Measurements from ENCODE around the gene MIR17HG. TPM values are rescaled to one million over a fixed set of nuclear protein-coding genes. Genes with fewer than 3 reads are reported as not detected.

MIR17HG gene
- total and polyA plus RNA-seq, 9 donors = 0.82 to 7.9 (median 5.1) TPM

DNA sequence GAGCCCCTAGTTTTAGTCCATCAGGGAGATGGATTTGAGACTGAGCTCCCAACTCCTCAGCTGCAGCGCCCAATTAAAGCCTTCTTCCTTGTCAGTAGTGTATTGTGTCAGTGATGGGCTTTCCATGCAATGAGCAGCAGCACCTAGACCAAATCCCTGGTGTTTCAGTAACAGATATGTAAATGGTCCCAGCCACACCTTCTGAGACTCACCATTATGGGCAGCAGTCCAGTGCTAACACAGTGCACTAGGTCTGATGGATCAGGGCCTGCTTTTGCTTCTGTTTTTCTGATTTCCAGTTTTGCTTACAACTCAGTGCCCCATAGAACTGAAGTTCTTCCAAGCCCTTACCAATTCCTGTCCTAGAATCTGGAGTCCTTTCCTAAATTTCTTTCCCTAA is 41.8 kb upstream of the MIR17HG start:
- Histone ChIP-seq H3K27ac (no peak overlapping the region), H3K4me1 (ENCODE audit: insufficient read depth) (no peaks in the 10 kb centered on the region), H3K9me3 (no peaks in the 10 kb centered on the region), H3K27me3 (no peaks in the 10 kb centered on the region), H3K4me3 (no peak overlapping the region), H3K36me3 (no peaks in the 10 kb centered on the region)
- intact Hi-C loops (cut with DNase I) = no loop called here
- no peak for TF ChIP-seq EP300 (IDR thresholded peaks at IDR 0.05)
- no peak for TF ChIP-seq POLR2A (IDR thresholded peaks at IDR 0.05)
- TF ChIP-seq, protein P1, sequence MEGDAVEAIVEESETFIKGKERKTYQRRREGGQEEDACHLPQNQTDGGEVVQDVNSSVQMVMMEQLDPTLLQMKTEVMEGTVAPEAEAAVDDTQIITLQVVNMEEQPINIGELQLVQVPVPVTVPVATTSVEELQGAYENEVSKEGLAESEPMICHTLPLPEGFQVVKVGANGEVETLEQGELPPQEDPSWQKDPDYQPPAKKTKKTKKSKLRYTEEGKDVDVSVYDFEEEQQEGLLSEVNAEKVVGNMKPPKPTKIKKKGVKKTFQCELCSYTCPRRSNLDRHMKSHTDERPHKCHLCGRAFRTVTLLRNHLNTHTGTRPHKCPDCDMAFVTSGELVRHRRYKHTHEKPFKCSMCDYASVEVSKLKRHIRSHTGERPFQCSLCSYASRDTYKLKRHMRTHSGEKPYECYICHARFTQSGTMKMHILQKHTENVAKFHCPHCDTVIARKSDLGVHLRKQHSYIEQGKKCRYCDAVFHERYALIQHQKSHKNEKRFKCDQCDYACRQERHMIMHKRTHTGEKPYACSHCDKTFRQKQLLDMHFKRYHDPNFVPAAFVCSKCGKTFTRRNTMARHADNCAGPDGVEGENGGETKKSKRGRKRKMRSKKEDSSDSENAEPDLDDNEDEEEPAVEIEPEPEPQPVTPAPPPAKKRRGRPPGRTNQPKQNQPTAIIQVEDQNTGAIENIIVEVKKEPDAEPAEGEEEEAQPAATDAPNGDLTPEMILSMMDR (IDR thresholded peaks at IDR 0.05) = no peak
- WGBS, 3 donors = 98 to 100% (median 100%) methylated on average over 1 of the region's 1 CpG
- no peak for DNase-seq

DNA sequence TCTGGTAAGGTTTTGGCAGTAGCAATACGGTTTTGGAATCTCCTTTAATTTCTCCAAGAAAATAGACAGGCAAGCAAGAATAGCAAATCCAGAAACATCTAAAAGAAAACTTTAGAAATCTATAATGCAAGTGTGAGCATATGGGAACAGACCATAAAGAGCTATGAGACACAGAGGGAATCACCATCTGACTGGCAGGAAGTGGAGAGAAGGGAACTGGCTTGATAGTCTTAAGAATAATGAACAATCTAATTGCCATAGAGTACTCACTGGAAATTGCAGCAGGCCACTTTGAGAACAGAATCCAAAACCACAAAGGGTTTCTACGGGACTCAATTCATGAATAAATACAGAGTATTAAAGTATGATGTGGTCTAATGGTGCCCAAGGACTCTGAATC is 39.6 kb upstream of the MIR17HG start:
- intact Hi-C loops (cut with DNase I) = no loop called here

DNA sequence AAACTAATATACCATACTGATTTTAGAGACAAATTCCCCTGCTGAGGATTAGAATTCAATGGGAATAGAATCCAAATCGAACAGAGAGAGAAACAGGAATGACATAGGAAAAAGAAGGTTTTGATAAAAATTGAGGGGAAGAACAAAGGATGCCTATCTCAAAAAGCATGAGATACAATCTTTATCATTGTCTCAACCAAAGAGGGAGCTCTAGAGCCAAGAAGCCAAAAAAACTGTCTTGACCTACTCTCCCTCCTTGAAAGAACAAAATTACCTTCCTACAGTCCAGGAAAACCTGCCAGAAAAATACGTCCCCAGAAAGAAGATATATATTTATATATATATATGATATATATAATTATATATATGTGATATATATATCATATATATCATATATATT is 39.2 kb upstream of the MIR17HG start:
- 57 to 77% (median 64%) methylated on average over 2 of the region's 2 CpGs for WGBS, 3 donors
- no peak for TF ChIP-seq EP300 (IDR thresholded peaks at IDR 0.05)
- TF ChIP-seq POLR2A (IDR thresholded peaks at IDR 0.05) = no peak
- TF ChIP-seq, protein P1 (IDR thresholded peaks at IDR 0.05) = no peak
- Histone ChIP-seq H3K36me3 (no peaks in the 10 kb centered on the region), H3K27me3 (no peaks in the 10 kb centered on the region), H3K27ac (no peak overlapping the region), H3K4me3 (no peak overlapping the region), H3K4me1 (ENCODE audit: insufficient read depth) (no peaks in the 10 kb centered on the region), H3K9me3 (no peaks in the 10 kb centered on the region)
- no peak for DNase-seq
- intact Hi-C loops (cut with DNase I) = no loop called here

More for the DNA sequence above, 39.6 kb upstream of the MIR17HG start:
- Histone ChIP-seq H3K27me3 (no peaks in the 10 kb centered on the region), H3K9me3 (no peaks in the 10 kb centered on the region), H3K36me3 (no peaks in the 10 kb centered on the region), H3K4me3 (no peak overlapping the region), H3K27ac (no peak overlapping the region), H3K4me1 (ENCODE audit: insufficient read depth) (no peaks in the 10 kb centered on the region)
- DNase-seq = no peak
- 77 to 80% (median 77%) methylated on average over 2 of the region's 2 CpGs for WGBS, 3 donors
- TF ChIP-seq, protein P1 (IDR thresholded peaks at IDR 0.05) = no peak
- TF ChIP-seq EP300 (IDR thresholded peaks at IDR 0.05) (no peak), POLR2A (IDR thresholded peaks at IDR 0.05) (no peak)

DNA sequence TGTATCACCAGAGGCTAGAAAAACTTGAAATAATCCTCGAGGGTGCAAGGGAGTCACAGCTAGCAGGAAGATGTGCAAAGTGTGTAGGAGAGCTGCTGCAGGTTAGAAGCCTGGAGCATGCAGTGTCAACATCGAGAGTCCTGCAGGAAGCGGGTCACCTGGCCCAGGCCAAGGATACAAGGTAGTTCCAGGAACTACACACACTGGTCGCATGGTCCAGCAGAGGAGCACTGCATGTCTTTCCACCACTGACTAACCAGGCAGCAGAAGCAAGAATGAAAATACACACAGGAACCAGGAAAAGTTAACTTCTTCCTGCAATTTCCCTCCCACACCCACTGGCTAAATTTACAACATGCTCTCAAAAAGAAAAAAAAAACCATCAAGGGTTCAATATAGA is 36.0 kb upstream of the MIR17HG start:
- H3K4me1 ChIP-seq (ENCODE audit: insufficient read depth) = no peaks in the 10 kb centered on the region
- TF ChIP-seq, protein P1 (IDR thresholded peaks at IDR 0.05) = no peak
- no peak for TF ChIP-seq EP300 (IDR thresholded peaks at IDR 0.05)
- no peak for TF ChIP-seq POLR2A (IDR thresholded peaks at IDR 0.05)
- H3K4me3 ChIP-seq = no peak overlapping the region
- 54 to 76% (median 63%) methylated on average over 4 of the region's 4 CpGs for WGBS, 3 donors
- no peak for DNase-seq
- intact Hi-C loops (cut with DNase I) = no loop called here
- H3K27me3 ChIP-seq = no peaks in the 10 kb centered on the region
- no peaks in the 10 kb centered on the region for H3K9me3 ChIP-seq
- H3K27ac ChIP-seq = no peak overlapping the region
- H3K36me3 ChIP-seq = no peaks in the 10 kb centered on the region
